IMR-90 (cell line): ENCODE measurements around the gene ADGRG1. TPM values are rescaled to one million over a fixed set of nuclear protein-coding genes. Genes with fewer than 3 reads are reported as not detected.

Experiments used
- ATAC-seq: fragments of 200-7000 bp; cut with Tn5 transposase; 2 replicates; pipeline ENCODE4 v1.9.1; 2020; ENCODE audit warnings: low read depth, mild to moderate bottlenecking, moderate library complexity
- BruUV-seq: library from RNA; stranded (reverse); fragments of 400-500 nt; replicated peaks from 2 replicates; lab custom pipeline; 2021; lab: Mats Ljungman, UMichigan
- CTCF ChIA-PET: fragments of 300-600 bp; formaldehyde crosslinking; extraction: SDS; loops from one replicate; lab custom pipeline; 2021; ENCODE audit warnings: antibody characterized with exemption; lab: Yijun Ruan, JAX
- POLR2A ChIA-PET: fragments of 300-600 bp; sonication (Branson Sonifier 250); formaldehyde crosslinking; loops from one replicate; lab custom pipeline; 2022; ENCODE audit warnings: antibody characterized with exemption; ENCODE audit not compliant: unreplicated experiment; lab: Charles Lee
- DNase-seq: peaks from one replicate; pipeline ENCODE4 v3.0.0; 2013
- H2AFZ ChIP-seq: replicated peaks from 2 replicates; pipeline ENCODE3; 2013; ENCODE audit warnings: low read length, mild to moderate bottlenecking; ENCODE audit not compliant: poor library complexity
- H2AK5ac ChIP-seq: 2 replicates; pipeline ENCODE4 v1.6.1; 2013; ENCODE audit warnings: low read depth, low read length, inconsistent platforms
- H2AK9ac ChIP-seq: replicated peaks from 2 replicates; pipeline ENCODE3; 2013; ENCODE audit warnings: mild to moderate bottlenecking, low read depth, low read length, moderate library complexity; ENCODE audit not compliant: poor library complexity
- H2BK120ac ChIP-seq: 2 replicates; pipeline ENCODE4 v1.6.1; 2013; ENCODE audit warnings: low read depth, low read length, inconsistent platforms
- H2BK15ac ChIP-seq: 3 replicates; pipeline ENCODE4 v1.6.1; 2013; ENCODE audit warnings: low read depth, low read length, inconsistent platforms
- H2BK20ac ChIP-seq: 2 replicates; pipeline ENCODE4 v1.6.1; 2013; ENCODE audit warnings: low read depth, mild to moderate bottlenecking, inconsistent platforms, low read length, moderate library complexity
- H2BK5ac ChIP-seq: 2 replicates; pipeline ENCODE4 v1.6.1; 2013; ENCODE audit warnings: mild to moderate bottlenecking, low read depth, low read length, inconsistent platforms; ENCODE audit not compliant: poor library complexity, severe bottlenecking
- H3K14ac ChIP-seq: replicated peaks from 2 replicates; pipeline ENCODE4 v1.6.1; 2013; ENCODE audit warnings: low read depth, low read length, inconsistent platforms
- H3K18ac ChIP-seq: 2 replicates; pipeline ENCODE4 v1.6.1; 2013; ENCODE audit warnings: low read depth, low read length, control low read depth
- H3K23ac ChIP-seq: 2 replicates; pipeline ENCODE4 v1.6.1; 2013; ENCODE audit warnings: low read depth, low read length, inconsistent platforms
- H3K27ac ChIP-seq: 2 replicates; pipeline ENCODE4 v1.5.1; 2013; ENCODE audit warnings: mild to moderate bottlenecking, control low read depth, low read length; ENCODE audit not compliant: insufficient read depth
- H3K27me3 ChIP-seq: 2 replicates; pipeline ENCODE4 v1.6.1; 2013; ENCODE audit warnings: low read length; ENCODE audit not compliant: control insufficient read depth, insufficient read depth
- H3K36me3 ChIP-seq: 2 replicates; pipeline ENCODE4 v1.6.1; 2013; ENCODE audit warnings: low read length, mixed read lengths; ENCODE audit not compliant: control insufficient read depth, insufficient read depth
- H3K4ac ChIP-seq: 2 replicates; pipeline ENCODE4 v1.6.1; 2013; ENCODE audit warnings: low read depth, low read length, inconsistent platforms
- H3K4me1 ChIP-seq: 2 replicates; pipeline ENCODE4 v1.6.1; 2013; ENCODE audit warnings: low read length, mixed read lengths; ENCODE audit not compliant: control insufficient read depth, insufficient read depth
- H3K4me2 ChIP-seq: 2 replicates; pipeline ENCODE4 v1.6.1; 2013; ENCODE audit warnings: low read depth, mild to moderate bottlenecking, control low read depth, low read length, moderate library complexity
- H3K4me3 ChIP-seq: 2 replicates; pipeline ENCODE4 v1.5.1; 2013; ENCODE audit warnings: low read depth, mild to moderate bottlenecking, control low read depth, low read length, moderate library complexity; ENCODE audit not compliant: insufficient read depth
- H3K56ac ChIP-seq: 2 replicates; pipeline ENCODE4 v1.6.1; 2013; ENCODE audit warnings: low read length, inconsistent platforms; ENCODE audit not compliant: insufficient read depth; ENCODE audit errors: extremely low read depth
- H3K79me1 ChIP-seq, 2 experiments: 2 replicates each; pipeline ENCODE4 v1.6.1; 2013; ENCODE audit warnings: low read length in 2 of 2, inconsistent platforms in 1 of 2, low read depth in 1 of 2
- H3K9ac ChIP-seq: 2 replicates; pipeline ENCODE4 v1.6.1; 2013; ENCODE audit warnings: low read depth, low read length, control low read depth
- H3K9me1 ChIP-seq: 2 replicates; pipeline ENCODE4 v1.6.1; 2013; ENCODE audit warnings: low read length, inconsistent platforms; ENCODE audit not compliant: insufficient read depth
- H3K9me3 ChIP-seq: 2 replicates; pipeline ENCODE4 v1.6.1; 2013; ENCODE audit warnings: low read length; ENCODE audit not compliant: control insufficient read depth, insufficient read depth
- H4K20me1 ChIP-seq: 2 replicates; pipeline ENCODE4 v1.6.1; 2013; ENCODE audit warnings: low read length, inconsistent platforms; ENCODE audit not compliant: insufficient read depth
- H4K5ac ChIP-seq: 2 replicates; pipeline ENCODE4 v1.6.1; 2013; ENCODE audit warnings: mild to moderate bottlenecking, low read depth, low read length, control low read depth
- H4K8ac ChIP-seq, 2 experiments: 2 replicates each; pipeline ENCODE4 v1.6.1; 2013; ENCODE audit warnings: low read depth in 2 of 2, low read length in 2 of 2, control low read depth in 1 of 2, inconsistent platforms in 1 of 2
- H4K91ac ChIP-seq: 2 replicates; pipeline ENCODE4 v1.6.1; 2013; ENCODE audit warnings: low read depth, low read length, inconsistent platforms; ENCODE audit not compliant: insufficient read depth
- CTCF ChIP-seq: conservative IDR thresholded peaks from 2 replicates; pipeline ENCODE4 v1.5.1; 2012; ENCODE audit warnings: mild to moderate bottlenecking, low read depth, low read length, improper control_type of control experiment
- ELK1 ChIP-seq: fragments of 150-350 bp; IDR thresholded peaks from 2 replicates; pipeline ENCODE4 v1.6.1; 2016; ENCODE audit warnings: low read depth, mild to moderate bottlenecking, low read length, moderate library complexity, borderline replicate concordance
- FOS ChIP-seq: fragments of 150-350 bp; IDR thresholded peaks from 2 replicates; pipeline ENCODE4 v1.6.1; 2016; ENCODE audit warnings: low read depth, low read length
- MAFK ChIP-seq: IDR thresholded peaks from 2 replicates; pipeline ENCODE4 v1.6.1; 2012; ENCODE audit warnings: low read depth, low read length, improper control_type of control experiment
- MAZ ChIP-seq: IDR thresholded peaks from 2 replicates; pipeline ENCODE4 v1.6.1; 2012; ENCODE audit warnings: low read depth, mild to moderate bottlenecking, low read length, improper control_type of control experiment, moderate library complexity, borderline replicate concordance
- MXI1 ChIP-seq: IDR thresholded peaks from 2 replicates; pipeline ENCODE4 v1.6.1; 2012; ENCODE audit warnings: low read depth, mild to moderate bottlenecking, low read length, moderate library complexity, borderline replicate concordance
- NFE2L2 ChIP-seq: fragments of 150-350 bp; IDR thresholded peaks from 2 replicates; pipeline ENCODE4 v1.6.1; 2016; ENCODE audit warnings: low read depth, mild to moderate bottlenecking, low read length
- POLR2A ChIP-seq: IDR thresholded peaks from 2 replicates; pipeline ENCODE4 v1.6.1; 2012; ENCODE audit warnings: mild to moderate bottlenecking, low read depth, low read length
- RAD21 ChIP-seq: IDR thresholded peaks from 2 replicates; pipeline ENCODE4 v1.6.1; 2012; ENCODE audit warnings: low read length, improper control_type of control experiment
- RCOR1 ChIP-seq: IDR thresholded peaks from 2 replicates; pipeline ENCODE4 v1.6.1; 2012; ENCODE audit warnings: mild to moderate bottlenecking, low read length, improper control_type of control experiment; ENCODE audit not compliant: insufficient replicate concordance
- RFX5 ChIP-seq: IDR thresholded peaks from 2 replicates; pipeline ENCODE4 v1.8.0; 2012; ENCODE audit warnings: low read depth, mild to moderate bottlenecking, low read length, moderate library complexity
- SMC3 ChIP-seq: fragments of 150-350 bp; IDR thresholded peaks from 2 replicates; pipeline ENCODE4 v1.6.1; 2016; ENCODE audit warnings: low read depth, mild to moderate bottlenecking, antibody characterized with exemption, low read length, moderate library complexity
- USF2 ChIP-seq: fragments of 150-350 bp; IDR thresholded peaks from 2 replicates; pipeline ENCODE4 v1.6.1; 2017; ENCODE audit warnings: mild to moderate bottlenecking, antibody characterized with exemption, low read length, low read depth
- WGBS, 2 experiments: methylation state at CpG; one replicate each; pipeline versions ENCODE4 v1.1.5 to v1.1.7; 2013; ENCODE audit warnings: missing lambda C conversion rate in 2 of 2; ENCODE audit not compliant: insufficient read length in 1 of 2; ENCODE audit errors: extremely low coverage in 2 of 2; 5-methylcytosine and 5-hydroxymethylcytosine counted together
- dilution Hi-C: fragments of 300-500 bp; cut with HindIII; formaldehyde crosslinking; loops from one replicate; pipeline ENCODE4 v1.14.3; 2018; ENCODE audit warnings: low sequenced_read_pairs; ENCODE audit not compliant: unreplicated experiment
- in situ Hi-C: fragments of 300-500 bp; cut with MboI; formaldehyde crosslinking; loops from 3 replicates; pipeline ENCODE4 v1.14.3; 2019; ENCODE audit warnings: low sequenced_read_pairs, inconsistent platforms, mixed read lengths
- intact Hi-C: fragments of 100-400 bp; cut with micrococcal nuclease; formaldehyde crosslinking; loops from 2 replicates; pipeline ENCODE4 v1.10.0; 2022
- polyA plus RNA-seq, 3 experiments: library from polyadenylated mRNA; depleted of rRNA; stranded (reverse); fragments of >200 nt; gene quantifications; 2 replicates each; pipeline ENCODE4 v1.2.3, GENCODE V29; 2012; ENCODE audit warnings: low replicate concordance in 1 of 3
- total RNA-seq: library from RNA; depleted of rRNA; stranded (reverse); fragments of >200 nt; gene quantifications from 2 replicates; pipeline ENCODE4 v1.2.3, GENCODE V29; 2012

The ADGRG1 gene
- total and polyA plus RNA-seq, 2 of the 4 experiments (the other 2 are of a cell fraction), result 0.90 to 8.4 TPM

- no CpG with 5 or more reads among the region's 12 CpGs for WGBS, 2 experiments
- Histone ChIP-seq H4K8ac (no peak overlapping the region), H3K36me3 (no peaks in the 10 kb centered on the region), H3K27ac (no peak overlapping the region), H3K23ac (no peak overlapping the region), H3K27me3 (peaks cover 63% of the 10 kb centered on the region), H3K4me1 (no peaks in the 10 kb centered on the region), H4K5ac (no peak overlapping the region), H2BK120ac (no peak overlapping the region), H3K18ac (no peak overlapping the region), H3K79me1 (no peaks in the 10 kb centered on the region), H3K4ac (no peak overlapping the region), H4K91ac (no peak overlapping the region), H2AK9ac (no peak overlapping the region), H3K9ac (no peak overlapping the region), H3K9me3 (no peaks in the 10 kb centered on the region), H3K56ac (no peak overlapping the region), H2BK15ac (no peak overlapping the region), H2AK5ac (no peak overlapping the region), H2BK5ac (no peak overlapping the region), H2BK20ac (no peak overlapping the region), H3K9me1 (no peaks in the 10 kb centered on the region; the same call in 1 of the 2 replicates), H4K20me1 (no peaks in the 10 kb centered on the region), H2AFZ (no peak overlapping the region), H3K4me2 (no peak overlapping the region), H3K4me3 (no peak overlapping the region), H3K14ac (no peak overlapping the region)
- no TSS peak for BruUV-seq
- ATAC-seq (no peak), DNase-seq (no peak)
- POLR2A ChIA-PET, result no interaction called here
- TF ChIP-seq ELK1 (no peak), NFE2L2 (no peak), RFX5 (no peak), SMC3 (no peak), MAFK (no peak), RAD21 (no peak), USF2 (no peak), MAZ (no peak), MXI1 (no peak), RCOR1 (no peak), CTCF (no peak), FOS (no peak), POLR2A (no peak)
- dilution Hi-C loops, result no loop called here
- intact Hi-C loops, result no loop called here
- CTCF ChIA-PET, result no interaction called here
- in situ Hi-C loops, result no loop called here
These were observed 50.6 kb downstream of the ADGRG1 start for GRCh38 chr16:57679016-57679415.
